PC-9 (cell line): ENCODE data around the gene CEACAM6. TPM values are rescaled to one million over a fixed set of nuclear protein-coding genes. Genes with fewer than 3 reads are reported as not detected.

Experiments used
- BruUV-seq: library from RNA; stranded (reverse); fragments of 400-500 nt; replicated peaks from 2 replicates; lab custom pipeline; 2021; lab: Mats Ljungman, UMichigan
- CTCF ChIA-PET: fragments of 300-600 bp; sonication (Branson Sonifier 250); formaldehyde crosslinking; loops from one replicate; lab custom pipeline; 2022; ENCODE audit warnings: antibody characterized with exemption; lab: Charles Lee
- POLR2A ChIA-PET: fragments of 300-600 bp; sonication (Branson Sonifier 250); formaldehyde crosslinking; loops from one replicate; lab custom pipeline; 2022; ENCODE audit warnings: antibody characterized with exemption; ENCODE audit not compliant: unreplicated experiment; lab: Charles Lee
- DNase-seq, 2 experiments: peaks; one replicate each; pipeline versions ENCODE4 v3.0.0 to v3.0.0-alpha.2; 2015 to 2022; ENCODE audit warnings: mixed read lengths in 1 of 2
- H2AFZ ChIP-seq: fragments of 200-600 bp; sonication (generic); 2 replicates; pipeline ENCODE4 v1.8.1; 2017; ENCODE audit warnings: antibody characterized with exemption
- H3F3A ChIP-seq: fragments of 200-600 bp; sonication (generic); 2 replicates; pipeline ENCODE4 v1.8.1; 2017; ENCODE audit warnings: antibody characterized with exemption, mild to moderate bottlenecking, low read depth; ENCODE audit not compliant: insufficient read depth
- H3K27ac ChIP-seq: fragments of 200-600 bp; sonication (generic); 2 replicates; pipeline ENCODE4 v1.6.1; 2016; ENCODE audit warnings: mixed run types
- H3K27me3 ChIP-seq: fragments of 200-600 bp; sonication (generic); 2 replicates; pipeline ENCODE4 v1.6.1; 2016; ENCODE audit warnings: low read depth, mixed run types; ENCODE audit not compliant: insufficient read depth
- H3K36me3 ChIP-seq: fragments of 200-600 bp; sonication (generic); 2 replicates; pipeline ENCODE4 v1.6.1; 2016; ENCODE audit warnings: low read depth, mixed run types
- H3K4me1 ChIP-seq: fragments of 200-600 bp; sonication (generic); replicated peaks from 2 replicates; pipeline ENCODE4 v1.6.1; 2016; ENCODE audit warnings: mixed run types; ENCODE audit not compliant: insufficient read depth
- H3K4me2 ChIP-seq: fragments of 200-600 bp; sonication (generic); 2 replicates; pipeline ENCODE4 v1.6.1; 2017; ENCODE audit warnings: mixed run types
- H3K4me3 ChIP-seq: fragments of 200-600 bp; sonication (generic); 2 replicates; pipeline ENCODE4 v1.6.1; 2016; ENCODE audit warnings: mixed run types
- H3K79me2 ChIP-seq: fragments of 200-600 bp; sonication (generic); 2 replicates; pipeline ENCODE4 v1.6.1; 2017; ENCODE audit warnings: low read depth, mixed run types
- H3K9me2 ChIP-seq: fragments of 200-600 bp; sonication (generic); 2 replicates; pipeline ENCODE4 v1.8.1; 2017; ENCODE audit warnings: mild to moderate bottlenecking; ENCODE audit not compliant: insufficient read depth
- H3K9me3 ChIP-seq: fragments of 200-600 bp; sonication (generic); 2 replicates; pipeline ENCODE4 v1.8.1; 2016; ENCODE audit warnings: low read depth; ENCODE audit not compliant: insufficient read depth
- H4K20me1 ChIP-seq: fragments of 200-600 bp; sonication (generic); 2 replicates; pipeline ENCODE4 v1.8.1; 2017; ENCODE audit not compliant: insufficient read depth
- EZH2 ChIP-seq: fragments of 200-600 bp; sonication (generic); IDR thresholded peaks from 2 replicates; pipeline ENCODE4 v1.8.0; 2017; ENCODE audit warnings: antibody characterized with exemption, low read depth
- intact Hi-C: fragments of 100-400 bp; cut with micrococcal nuclease; formaldehyde crosslinking; loops from one replicate; pipeline ENCODE4 v1.10.0; 2022; ENCODE audit not compliant: unreplicated experiment
- total RNA-seq: library from RNA; stranded (reverse); gene quantifications from 2 replicates; pipeline ENCODE4 v1.2.3, GENCODE V29; 2021
- TF ChIP-seq, protein P1 (sequence below): fragments of 200-600 bp; sonication (generic); conservative IDR thresholded peaks from 2 replicates; pipeline ENCODE4 v1.6.1; 2017; ENCODE audit warnings: mixed run types, antibody characterized with exemption, mild to moderate bottlenecking, moderate library complexity

The CEACAM6 gene
- total RNA-seq, 1 experiment from 2014 or later = 468 TPM

DNA sequence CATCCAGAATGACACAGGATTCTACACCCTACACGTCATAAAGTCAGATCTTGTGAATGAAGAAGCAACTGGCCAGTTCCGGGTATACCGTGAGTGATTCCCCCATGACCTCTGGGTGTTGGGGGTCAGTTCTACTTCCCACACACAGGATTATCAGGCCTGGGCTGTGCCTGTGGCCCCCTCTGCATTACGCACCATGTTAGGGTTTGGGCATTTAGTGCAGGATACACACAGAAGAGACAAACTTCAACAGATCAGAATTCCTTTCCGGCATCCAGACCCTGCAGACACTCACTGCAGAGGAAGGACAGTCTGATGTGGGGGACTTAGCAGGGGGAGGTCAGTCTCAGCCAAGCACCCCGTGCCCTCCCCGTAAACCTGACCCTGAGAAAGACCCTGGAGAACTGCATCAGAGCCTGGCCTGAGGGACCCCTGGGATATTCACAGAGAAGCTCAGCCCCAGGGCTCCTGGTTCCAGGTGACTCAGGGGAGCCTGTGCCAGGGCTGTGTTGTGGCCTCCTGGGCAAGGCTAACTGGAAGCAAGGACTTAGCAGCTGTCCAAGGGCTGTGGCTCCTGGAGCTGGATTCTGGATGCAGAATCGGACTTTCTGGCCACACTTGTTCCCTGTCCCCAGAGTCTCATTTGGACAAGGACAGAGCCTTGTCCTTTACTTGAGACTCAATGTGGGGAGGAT, 45.2 kb upstream of the CEACAM6 start:
- no TSS peak for BruUV-seq
- CTCF ChIA-PET = interaction anchor here (0.5 to 0.6 kb wide), 2 partner anchors 43 to 363 kb away, joined by 6 to 18 read pairs; no protein-coding TSS in a partner anchor
- Histone ChIP-seq H3K4me1 (peaks cover 10% of the 10 kb centered on the region), H3K36me3 (no peaks in the 10 kb centered on the region), H3K79me2 (no peaks in the 10 kb centered on the region), H3F3A (no peaks in the 10 kb centered on the region), H3K9me3 (no peaks in the 10 kb centered on the region), H3K4me3 (no peak overlapping the region), H2AFZ (no peak overlapping the region), H3K9me2 (no peaks in the 10 kb centered on the region), H4K20me1 (no peaks in the 10 kb centered on the region), H3K27ac (no peak overlapping the region), H3K27me3 (no peaks in the 10 kb centered on the region), H3K4me2 (no peak overlapping the region)
- intact Hi-C loops = loop anchor here (5.0 kb wide), 1 partner anchor 68 kb away; no protein-coding TSS in a partner anchor
- POLR2A ChIA-PET = interaction anchor here (0.7 kb wide), 1 partner anchor 646 kb away, joined by 3 read pairs; no protein-coding TSS in a partner anchor
- DNase-seq = no peak
- TF ChIP-seq EZH2 = no peak
- TF ChIP-seq, protein P1, sequence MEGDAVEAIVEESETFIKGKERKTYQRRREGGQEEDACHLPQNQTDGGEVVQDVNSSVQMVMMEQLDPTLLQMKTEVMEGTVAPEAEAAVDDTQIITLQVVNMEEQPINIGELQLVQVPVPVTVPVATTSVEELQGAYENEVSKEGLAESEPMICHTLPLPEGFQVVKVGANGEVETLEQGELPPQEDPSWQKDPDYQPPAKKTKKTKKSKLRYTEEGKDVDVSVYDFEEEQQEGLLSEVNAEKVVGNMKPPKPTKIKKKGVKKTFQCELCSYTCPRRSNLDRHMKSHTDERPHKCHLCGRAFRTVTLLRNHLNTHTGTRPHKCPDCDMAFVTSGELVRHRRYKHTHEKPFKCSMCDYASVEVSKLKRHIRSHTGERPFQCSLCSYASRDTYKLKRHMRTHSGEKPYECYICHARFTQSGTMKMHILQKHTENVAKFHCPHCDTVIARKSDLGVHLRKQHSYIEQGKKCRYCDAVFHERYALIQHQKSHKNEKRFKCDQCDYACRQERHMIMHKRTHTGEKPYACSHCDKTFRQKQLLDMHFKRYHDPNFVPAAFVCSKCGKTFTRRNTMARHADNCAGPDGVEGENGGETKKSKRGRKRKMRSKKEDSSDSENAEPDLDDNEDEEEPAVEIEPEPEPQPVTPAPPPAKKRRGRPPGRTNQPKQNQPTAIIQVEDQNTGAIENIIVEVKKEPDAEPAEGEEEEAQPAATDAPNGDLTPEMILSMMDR = no peak

DNA sequence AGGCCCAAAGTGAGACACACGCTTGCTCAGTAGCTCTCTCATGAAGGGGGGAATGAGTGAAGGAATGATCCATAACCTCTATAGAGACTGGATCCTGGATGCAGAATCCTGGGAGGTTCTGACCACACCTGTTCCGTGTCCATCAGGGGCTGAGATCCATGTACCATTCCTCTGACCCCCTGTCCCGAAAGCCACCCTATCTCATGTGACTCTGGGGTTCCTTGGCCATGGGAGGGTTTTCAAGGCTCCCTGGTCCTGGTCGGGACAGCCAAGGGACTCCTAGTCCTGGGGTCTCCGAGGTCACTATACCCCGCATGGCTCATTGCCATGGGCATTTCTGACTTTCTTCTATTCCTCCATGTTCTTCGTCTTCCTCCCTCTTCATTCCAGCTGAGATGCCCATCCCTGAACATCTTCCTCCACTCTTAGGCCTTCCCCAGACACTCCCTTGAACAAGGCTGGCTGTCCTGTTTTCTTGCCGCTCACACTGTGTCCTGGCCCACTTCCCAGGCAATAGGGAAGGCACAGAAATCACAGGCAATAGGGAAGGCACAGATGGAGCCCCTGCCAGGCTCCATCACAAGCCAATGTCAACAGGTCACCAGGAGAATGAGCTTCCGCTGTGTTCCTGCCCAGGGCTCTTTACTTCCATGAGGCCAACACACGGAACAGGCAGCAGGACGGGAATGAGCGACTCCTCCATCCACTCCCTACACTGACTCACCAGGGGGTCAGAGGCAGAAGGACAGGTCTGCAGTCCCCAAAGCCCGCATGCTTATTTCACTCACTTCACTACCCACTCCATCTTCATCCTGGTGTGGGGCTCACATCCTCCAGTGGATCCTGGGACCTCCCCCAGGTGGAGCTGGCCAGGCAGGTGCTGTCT, 43.7 kb upstream of the CEACAM6 start:
- DNase-seq = no peak
- no peak overlapping the region for H2AFZ ChIP-seq
- H3K27me3 ChIP-seq = no peaks in the 10 kb centered on the region
- BruUV-seq = no TSS peak
- no peaks in the 10 kb centered on the region for H3K9me2 ChIP-seq
- H3K36me3 ChIP-seq = no peaks in the 10 kb centered on the region
- peaks cover 10% of the 10 kb centered on the region for H3K4me1 ChIP-seq
- intact Hi-C loops = no loop called here
- CTCF ChIA-PET = no interaction called here
- H3K4me3 ChIP-seq = no peak overlapping the region
- H3K4me2 ChIP-seq = no peak overlapping the region
- H3F3A ChIP-seq = no peaks in the 10 kb centered on the region
- no peaks in the 10 kb centered on the region for H4K20me1 ChIP-seq
- no peaks in the 10 kb centered on the region for H3K9me3 ChIP-seq
- TF ChIP-seq, protein P1 = no peak
- TF ChIP-seq EZH2 = no peak
- no peaks in the 10 kb centered on the region for H3K79me2 ChIP-seq
- H3K27ac ChIP-seq = no peak overlapping the region
- POLR2A ChIA-PET = no interaction called here

DNA sequence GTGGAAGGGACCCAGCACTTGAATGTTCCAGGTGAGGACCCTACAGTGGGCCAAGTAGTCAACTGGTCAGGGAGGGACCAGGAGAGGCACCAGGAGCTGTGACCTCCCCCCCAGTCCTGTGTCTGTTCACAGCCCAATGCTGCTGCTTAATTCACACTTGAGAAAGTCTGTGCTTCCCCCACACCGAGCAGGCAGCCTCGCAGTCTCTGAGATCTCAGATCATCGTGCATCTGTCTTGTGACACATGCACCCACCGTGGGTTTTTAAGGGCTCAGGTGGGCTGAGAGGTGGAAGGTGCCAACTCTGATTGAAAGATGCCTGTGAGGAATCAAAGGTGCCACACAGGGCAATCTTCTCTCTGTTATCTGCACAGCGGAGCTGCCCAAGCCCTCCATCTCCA, 40.7 kb upstream of the CEACAM6 start:
- CTCF ChIA-PET = no interaction called here
- TF ChIP-seq, protein P1 = no peak
- no peak for TF ChIP-seq EZH2
- Histone ChIP-seq H4K20me1 (no peaks in the 10 kb centered on the region), H3K4me3 (no peak overlapping the region), H3F3A (no peaks in the 10 kb centered on the region), H3K4me1 (no peaks in the 10 kb centered on the region), H3K4me2 (no peak overlapping the region), H3K27ac (no peak overlapping the region), H3K27me3 (no peaks in the 10 kb centered on the region), H3K9me2 (no peaks in the 10 kb centered on the region), H3K9me3 (no peaks in the 10 kb centered on the region), H3K79me2 (no peaks in the 10 kb centered on the region), H3K36me3 (no peaks in the 10 kb centered on the region), H2AFZ (no peak overlapping the region)
- DNase-seq = no peak
- POLR2A ChIA-PET = no interaction called here
- intact Hi-C loops = no loop called here
- BruUV-seq = no TSS peak
